HepG2 (cell line): ENCODE measurements around the gene TSHZ1. TPM values are rescaled to one million over a fixed set of nuclear protein-coding genes. Genes with fewer than 3 reads are reported as not detected.

Experiments used
- ATAC-seq: fragments of 200-7000 bp; cut with Tn5 transposase; 3 replicates; pipeline ENCODE4 v1.9.1; 2020; ENCODE audit warnings: mild to moderate bottlenecking, moderate library complexity
- BruUV-seq: library from RNA; stranded (reverse); fragments of 400-500 nt; replicated peaks from 2 replicates; lab custom pipeline; 2021; lab: Mats Ljungman, UMichigan
- CTCF ChIA-PET: fragments of 300-600 bp; formaldehyde crosslinking; extraction: SDS; loops from one replicate; lab custom pipeline; 2021; ENCODE audit warnings: low total read pairs, inconsistent platforms, low intra/inter-chr PET ratio; lab: Yijun Ruan, JAX
- POLR2A ChIA-PET: fragments of 350-600 bp; sonication (Branson Sonifier 250); formaldehyde crosslinking; loops from one replicate; lab custom pipeline; 2020; ENCODE audit warnings: antibody characterized with exemption, inconsistent platforms; lab: Yijun Ruan, JAX
- DNase-seq: peaks from one replicate; pipeline ENCODE4 v3.0.0-alpha.2; 2015; ENCODE audit warnings: low spot score
- FAIRE-seq: peaks from 3 replicates; lab custom pipeline; 2011; peaks lifted over from hg19 to GRCh38; lab: Jason Lieb, UNC
- H2AFZ ChIP-seq: one replicate; pipeline ENCODE4 v1.6.1; 2011; ENCODE audit warnings: low read length, inconsistent platforms
- H3K27ac ChIP-seq: fragments of 300-600 bp; 3 replicates; pipeline ENCODE4 v1.8.0; 2011; ENCODE audit warnings: mixed run types, mild to moderate bottlenecking, mixed read lengths, low read length, inconsistent platforms; ENCODE audit not compliant: insufficient read depth; ENCODE audit errors: extremely low read length
- H3K27me3 ChIP-seq, 2 experiments: fragments of 200-600 bp in 1 of 2; 2 replicates in 1 of 2; 3 replicates in 1 of 2; pipeline versions ENCODE4 v1.6.0 to v1.8.0; 2011; ENCODE audit warnings: low read length in 2 of 2, mild to moderate bottlenecking in 2 of 2, moderate library complexity in 2 of 2, inconsistent platforms in 1 of 2; ENCODE audit not compliant: insufficient read depth in 2 of 2, control insufficient read depth in 1 of 2
- H3K36me3 ChIP-seq, 2 experiments: fragments of 200-600 bp in 1 of 2; replicated peaks in 1 of 2; 2 replicates in 1 of 2; 3 replicates in 1 of 2; pipeline versions ENCODE4 v1.5.1 to v1.8.0; 2011; ENCODE audit warnings: low read length in 2 of 2, inconsistent platforms in 1 of 2; ENCODE audit not compliant: insufficient read depth in 2 of 2, control insufficient read depth in 1 of 2
- H3K4me1 ChIP-seq: 2 replicates; pipeline ENCODE4 v1.5.1; 2012; ENCODE audit warnings: low read length, inconsistent platforms; ENCODE audit not compliant: insufficient read depth
- H3K4me2 ChIP-seq: 2 replicates; pipeline ENCODE4 v1.6.0; 2011; ENCODE audit warnings: low read depth, low read length, inconsistent platforms
- H3K4me3 ChIP-seq, 3 experiments: fragments of 200-600 bp in 1 of 3; sonication (generic), shearing (Covaris generic) in 1 of 3; replicated peaks in 1 of 3; 2 replicates each; pipeline ENCODE4 v1.5.1; 2011 to 2016; ENCODE audit warnings: low read length in 3 of 3, inconsistent platforms in 2 of 3, low read depth in 2 of 3, mild to moderate bottlenecking in 2 of 3, control low read depth in 1 of 3, mixed read lengths in 1 of 3; ENCODE audit not compliant: insufficient read depth in 1 of 3
- H3K79me2 ChIP-seq: one replicate; pipeline ENCODE4 v1.6.1; 2011; ENCODE audit warnings: low read length, inconsistent platforms; ENCODE audit not compliant: insufficient read depth
- H3K9ac ChIP-seq: 2 replicates; pipeline ENCODE4 v1.6.0; 2011; ENCODE audit warnings: mild to moderate bottlenecking, low read depth, low read length, inconsistent platforms; ENCODE audit not compliant: insufficient read depth
- H3K9me3 ChIP-seq: 2 replicates; pipeline ENCODE4 v1.5.1; 2012; ENCODE audit warnings: mild to moderate bottlenecking, low read length
- H4K20me1 ChIP-seq: 2 replicates; pipeline ENCODE4 v1.6.0; 2011; ENCODE audit warnings: inconsistent platforms, mild to moderate bottlenecking, low read length, moderate library complexity; ENCODE audit not compliant: insufficient read depth
- ARID2 ChIP-seq: sonication (generic); formaldehyde crosslinking; IDR thresholded peaks from 2 replicates; pipeline ENCODE4 v1.8.1; 2022; ENCODE audit warnings: mild to moderate bottlenecking, missing genetic modification reagents, borderline replicate concordance
- BCL6 ChIP-seq: IDR thresholded peaks from 2 replicates; pipeline ENCODE4 v1.6.1; 2016; ENCODE audit warnings: missing genetic modification reagents, missing compliant biosample characterization
- DNMT3B ChIP-seq: conservative IDR thresholded peaks from 2 replicates; pipeline ENCODE4 v1.6.1; 2016; ENCODE audit warnings: missing biosample characterization, control low read depth
- FOXO1 ChIP-seq: sonication (generic); formaldehyde crosslinking; IDR thresholded peaks from 2 replicates; pipeline ENCODE4 v1.4.0; 2020; ENCODE audit warnings: missing genetic modification reagents
- MBNL3 ChIP-seq: fragments of 250-450 bp; sonication (Bioruptor Pico); conservative IDR thresholded peaks from 2 replicates; pipeline ENCODE4 v1.8.0; 2022; ENCODE audit warnings: mild to moderate bottlenecking, inconsistent platforms
- MIER2 ChIP-seq: IDR thresholded peaks from 2 replicates; pipeline ENCODE4 v1.6.1; 2016; ENCODE audit warnings: missing biosample characterization, missing genetic modification reagents
- RARG ChIP-seq: sonication (generic); formaldehyde crosslinking; IDR thresholded peaks from 2 replicates; pipeline ENCODE4 v1.4.0; 2020; ENCODE audit warnings: low read depth, mild to moderate bottlenecking, missing genetic modification reagents
- RBFOX2 ChIP-seq: fragments of 200-400 bp; formaldehyde crosslinking; IDR thresholded peaks from 2 replicates; pipeline ENCODE4 v1.6.1; 2017; ENCODE audit warnings: low read depth, mild to moderate bottlenecking, low read length
- RNF2 ChIP-seq: fragments of 450-650 bp; conservative IDR thresholded peaks from 2 replicates; pipeline ENCODE4 v1.6.1; 2016; ENCODE audit warnings: low read depth
- SALL1 ChIP-seq: sonication (generic); formaldehyde crosslinking; IDR thresholded peaks from 2 replicates; pipeline ENCODE4 v1.8.0; 2022; ENCODE audit warnings: mild to moderate bottlenecking, missing genetic modification reagents
- ZFP36L1 ChIP-seq: sonication (generic); formaldehyde crosslinking; IDR thresholded peaks from 2 replicates; pipeline ENCODE4 v1.8.0; 2022; ENCODE audit warnings: mild to moderate bottlenecking, missing genetic modification reagents, moderate library complexity
- ZNF263 ChIP-seq: sonication (generic); formaldehyde crosslinking; IDR thresholded peaks from 2 replicates; pipeline ENCODE4 v1.4.0; 2020; ENCODE audit warnings: missing genetic modification reagents
- ZNF572 ChIP-seq: sonication (generic); formaldehyde crosslinking; IDR thresholded peaks from 2 replicates; pipeline ENCODE4 v1.5.1; 2020; ENCODE audit warnings: mild to moderate bottlenecking, missing genetic modification reagents
- WGBS: methylation state at CpG from one replicate; pipeline ENCODE4 v1.1.6; 2017; ENCODE audit warnings: low lambda C conversion rate; 5-methylcytosine and 5-hydroxymethylcytosine counted together
- in situ Hi-C: cut with HindIII; loops from 2 replicates; pipeline ENCODE4 v1.10.0; 2017; ENCODE audit warnings: low pct_unique_long_range_greater_than_20kb; ENCODE audit not compliant: extremely low pct_ligation_motif_present
- intact Hi-C: fragments of 100-400 bp; cut with micrococcal nuclease; formaldehyde crosslinking; loops from one replicate; pipeline ENCODE4 v1.10.0; 2022; ENCODE audit not compliant: unreplicated experiment
- polyA plus RNA-seq, 8 experiments: library from polyadenylated mRNA; depleted of rRNA in 3 of 8; stranded (reverse) in 7 of 8; unstranded in 1 of 8; fragments of >200 nt; fragmentation: Illumina TruSeq in 4 of 8; extraction: Trizol in 4 of 8; gene quantifications; 2 replicates each; pipeline versions ENCODE4 v1.2.1 to v1.2.3, GENCODE V29; 2011 to 2016; ENCODE audit warnings: low read depth in 4 of 8, missing spikeins in 1 of 8, mixed read lengths in 1 of 8; ENCODE audit not compliant: insufficient read depth in 1 of 8
- total RNA-seq, 5 experiments: library from RNA; depleted of rRNA; stranded (reverse); fragments of >200 nt; fragmentation: Illumina TruSeq; extraction: Trizol; gene quantifications; 2 replicates each; pipeline ENCODE4 v1.2.3, GENCODE V29; 2016; ENCODE audit warnings: low read depth in 1 of 5
- TF ChIP-seq, protein P1 (sequence below): IDR thresholded peaks from 2 replicates; pipeline ENCODE4 v1.6.1; 2016; ENCODE audit warnings: missing genetic modification reagents, missing compliant biosample characterization
- TF ChIP-seq, protein P2 (sequence below): IDR thresholded peaks from 2 replicates; pipeline ENCODE4 v1.6.1; 2016
- TF ChIP-seq, protein P3 (sequence below): sonication (generic); formaldehyde crosslinking; IDR thresholded peaks from 2 replicates; pipeline ENCODE4 v1.4.0; 2020; ENCODE audit warnings: mild to moderate bottlenecking, missing genetic modification reagents, borderline replicate concordance

TSHZ1 gene
- total and polyA plus RNA-seq, 2 of the 13 experiments (the other 11 are each of a cell fraction or from before 2014, with no cell fraction given): 2.5 to 2.7 TPM

DNA sequence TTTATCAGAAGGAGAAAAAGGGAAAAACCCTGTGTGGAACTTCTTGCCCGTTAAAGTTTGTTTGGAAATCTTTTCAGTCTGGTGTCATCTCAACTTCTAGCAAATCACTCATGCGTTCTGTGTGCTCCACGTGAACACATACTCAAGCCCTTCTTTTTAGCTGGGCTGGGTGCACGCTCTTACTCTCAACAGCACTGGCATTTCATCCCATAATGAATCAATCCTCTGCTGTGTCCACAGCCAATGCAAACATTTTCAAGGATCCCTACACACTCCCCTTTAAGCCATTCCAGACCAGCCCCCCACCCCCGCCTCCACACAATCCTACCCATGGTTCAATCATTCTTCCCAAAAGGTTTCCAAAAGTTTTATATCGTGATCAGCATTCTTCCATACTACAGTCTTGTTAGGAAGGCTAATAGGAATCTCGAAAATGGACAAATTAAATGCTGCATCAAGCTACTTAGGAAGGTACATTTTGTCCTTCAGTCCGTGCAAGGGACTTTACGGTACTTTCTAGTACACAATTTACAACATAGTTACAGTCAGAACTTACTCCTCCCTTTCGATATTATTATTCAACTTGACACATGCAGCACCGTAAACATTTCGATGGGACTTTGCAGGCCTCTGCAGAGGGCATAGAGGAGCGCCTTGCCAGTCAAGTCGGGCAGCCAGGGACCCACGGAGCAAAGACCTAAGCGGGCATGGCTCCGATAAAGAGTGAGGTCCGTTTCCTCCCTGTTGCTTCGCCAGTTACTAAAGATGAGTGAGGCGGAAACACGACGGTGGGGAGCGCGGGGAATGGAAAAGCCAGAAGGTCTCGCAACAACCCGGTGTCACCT is 3.1 kb upstream of the TSHZ1 start (continued):
- no peak for TF ChIP-seq ZNF263 (CRISPR knock-in tag)
- TF ChIP-seq, protein P1, sequence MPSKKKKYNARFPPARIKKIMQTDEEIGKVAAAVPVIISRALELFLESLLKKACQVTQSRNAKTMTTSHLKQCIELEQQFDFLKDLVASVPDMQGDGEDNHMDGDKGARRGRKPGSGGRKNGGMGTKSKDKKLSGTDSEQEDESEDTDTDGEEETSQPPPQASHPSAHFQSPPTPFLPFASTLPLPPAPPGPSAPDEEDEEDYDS (CRISPR knock-in tag): no peak
- no peak for TF ChIP-seq MBNL3
- no peak for TF ChIP-seq RNF2
- no peak for TF ChIP-seq ZFP36L1 (CRISPR knock-in tag)
- TF ChIP-seq BCL6 (CRISPR knock-in tag): peak; percentile 19; the same call in 1 of the 2 replicates
- no peak for TF ChIP-seq FOXO1 (CRISPR knock-in tag)

DNA sequence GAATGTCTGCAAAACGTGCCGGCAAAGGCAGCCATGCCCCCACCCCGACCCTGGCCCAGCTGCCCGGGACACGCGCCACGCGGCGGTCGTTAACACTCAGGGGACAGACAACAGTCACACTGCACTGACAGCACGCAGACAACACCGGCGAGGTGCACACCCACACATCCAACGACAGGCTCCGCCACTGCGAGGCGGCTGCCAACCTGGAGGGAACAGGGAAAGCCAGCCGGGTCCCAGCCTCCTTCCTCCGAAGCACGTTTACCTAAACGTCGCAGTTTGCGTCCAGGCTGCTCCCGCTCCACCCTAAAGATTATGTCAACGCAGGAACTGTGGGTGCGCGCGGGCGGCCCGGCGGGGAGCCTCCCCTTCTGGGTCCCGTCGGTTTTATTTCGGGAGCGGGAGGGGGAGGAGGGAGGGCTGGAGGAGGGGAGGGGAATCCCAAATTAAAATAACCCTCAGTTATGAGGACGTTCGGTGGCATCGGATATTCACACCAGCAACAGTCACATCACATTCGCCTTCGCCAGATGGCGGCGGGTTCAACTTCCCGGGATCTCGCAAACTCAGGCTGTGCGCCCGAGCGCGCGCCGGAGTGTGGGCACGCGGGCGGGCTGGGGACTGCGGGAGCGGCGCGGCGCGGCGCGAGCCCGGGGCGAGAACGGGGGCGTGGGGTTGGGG is 2.3 kb upstream of the TSHZ1 start:
- H2AFZ ChIP-seq: no peak overlapping the region
- TF ChIP-seq DNMT3B (CRISPR knock-in tag) (no peak), SALL1 (CRISPR knock-in tag) (peak; percentile 40; the same call in 1 of the 2 replicates), MIER2 (no peak), RBFOX2 (0 out of 2 replicates have a peak, but pooled peaks have one; percentile 41), ARID2 (0 out of 2 replicates have a peak, but pooled peaks have one; percentile 23), RARG (CRISPR knock-in tag) (no peak), ZNF572 (CRISPR knock-in tag) (0 out of 2 replicates have a peak, but pooled peaks have one; percentile 25)
- TF ChIP-seq, protein P2, sequence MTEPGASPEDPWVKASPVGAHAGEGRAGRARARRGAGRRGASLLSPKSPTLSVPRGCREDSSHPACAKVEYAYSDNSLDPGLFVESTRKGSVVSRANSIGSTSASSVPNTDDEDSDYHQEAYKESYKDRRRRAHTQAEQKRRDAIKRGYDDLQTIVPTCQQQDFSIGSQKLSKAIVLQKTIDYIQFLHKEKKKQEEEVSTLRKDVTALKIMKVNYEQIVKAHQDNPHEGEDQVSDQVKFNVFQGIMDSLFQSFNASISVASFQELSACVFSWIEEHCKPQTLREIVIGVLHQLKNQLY (CRISPR knock-in tag): no peak
- TF ChIP-seq, protein P3, sequence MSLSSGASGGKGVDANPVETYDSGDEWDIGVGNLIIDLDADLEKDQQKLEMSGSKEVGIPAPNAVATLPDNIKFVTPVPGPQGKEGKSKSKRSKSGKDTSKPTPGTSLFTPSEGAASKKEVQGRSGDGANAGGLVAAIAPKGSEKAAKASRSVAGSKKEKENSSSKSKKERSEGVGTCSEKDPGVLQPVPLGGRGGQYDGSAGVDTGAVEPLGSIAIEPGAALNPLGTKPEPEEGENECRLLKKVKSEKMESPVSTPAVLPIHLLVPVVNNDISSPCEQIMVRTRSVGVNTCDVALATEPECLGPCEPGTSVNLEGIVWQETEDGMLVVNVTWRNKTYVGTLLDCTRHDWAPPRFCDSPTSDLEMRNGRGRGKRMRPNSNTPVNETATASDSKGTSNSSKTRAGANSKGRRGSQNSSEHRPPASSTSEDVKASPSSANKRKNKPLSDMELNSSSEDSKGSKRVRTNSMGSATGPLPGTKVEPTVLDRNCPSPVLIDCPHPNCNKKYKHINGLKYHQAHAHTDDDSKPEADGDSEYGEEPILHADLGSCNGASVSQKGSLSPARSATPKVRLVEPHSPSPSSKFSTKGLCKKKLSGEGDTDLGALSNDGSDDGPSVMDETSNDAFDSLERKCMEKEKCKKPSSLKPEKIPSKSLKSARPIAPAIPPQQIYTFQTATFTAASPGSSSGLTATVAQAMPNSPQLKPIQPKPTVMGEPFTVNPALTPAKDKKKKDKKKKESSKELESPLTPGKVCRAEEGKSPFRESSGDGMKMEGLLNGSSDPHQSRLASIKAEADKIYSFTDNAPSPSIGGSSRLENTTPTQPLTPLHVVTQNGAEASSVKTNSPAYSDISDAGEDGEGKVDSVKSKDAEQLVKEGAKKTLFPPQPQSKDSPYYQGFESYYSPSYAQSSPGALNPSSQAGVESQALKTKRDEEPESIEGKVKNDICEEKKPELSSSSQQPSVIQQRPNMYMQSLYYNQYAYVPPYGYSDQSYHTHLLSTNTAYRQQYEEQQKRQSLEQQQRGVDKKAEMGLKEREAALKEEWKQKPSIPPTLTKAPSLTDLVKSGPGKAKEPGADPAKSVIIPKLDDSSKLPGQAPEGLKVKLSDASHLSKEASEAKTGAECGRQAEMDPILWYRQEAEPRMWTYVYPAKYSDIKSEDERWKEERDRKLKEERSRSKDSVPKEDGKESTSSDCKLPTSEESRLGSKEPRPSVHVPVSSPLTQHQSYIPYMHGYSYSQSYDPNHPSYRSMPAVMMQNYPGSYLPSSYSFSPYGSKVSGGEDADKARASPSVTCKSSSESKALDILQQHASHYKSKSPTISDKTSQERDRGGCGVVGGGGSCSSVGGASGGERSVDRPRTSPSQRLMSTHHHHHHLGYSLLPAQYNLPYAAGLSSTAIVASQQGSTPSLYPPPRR (CRISPR knock-in tag): 0 out of 2 replicates have a peak, but pooled peaks have one; percentile 28

More for the DNA sequence above, 2.3 kb upstream of the TSHZ1 start:
- intact Hi-C loops (loop anchor here (2.0 to 5.0 kb wide), 2 partner anchors 37 to 46 kb away; no protein-coding TSS in a partner anchor), in situ Hi-C loops (loop anchor here (25.0 kb wide), 1 partner anchor 921 kb away; the partner anchor contains the start of gene CYB5A)
- peak overlapping the region; percentile 96 for H3K27ac ChIP-seq
- peak overlapping the region; percentile 85 for H3K4me2 ChIP-seq
- DNase-seq (peak; percentile 18), FAIRE-seq (no peak), ATAC-seq (peak; percentile 36)
- H4K20me1 ChIP-seq: peaks cover 11% of the 10 kb centered on the region; the same call in 1 of the 2 replicates
- ChIA-PET POLR2A (interaction anchor here (0.7 kb wide), 1 partner anchor 21 kb away, joined by 5 read pairs; no protein-coding TSS in a partner anchor), CTCF (no interaction called here)
- no peaks in the 10 kb centered on the region for H3K9me3 ChIP-seq
- peaks cover 45% of the 10 kb centered on the region for H3K79me2 ChIP-seq
- peak overlapping the region; percentile 91 for H3K9ac ChIP-seq
- peaks cover 33% of the 10 kb centered on the region for H3K4me1 ChIP-seq
- H3K36me3 ChIP-seq: no peaks in the 10 kb centered on the region
- peak overlapping the region; percentile 92 to 97 (median 95) for H3K4me3 ChIP-seq
- 0% methylated on average over 9 of the region's 65 CpGs for WGBS
- no peaks in the 10 kb centered on the region; a peak in 2 of 5 replicates for H3K27me3 ChIP-seq
- BruUV-seq: no TSS peak
